Loucy (cell line): ENCODE measurements around the gene LINGO1.

Experiments
- H2AFZ ChIP-seq: fragments of 200-600 bp; sonication (generic); 2 replicates; pipeline ENCODE4 v1.6.0; 2016; ENCODE audit warnings: antibody characterized with exemption, mild to moderate bottlenecking, low read length, moderate library complexity
- H3F3A ChIP-seq: fragments of 200-600 bp; 2 replicates; pipeline ENCODE4 v1.6.0; 2016; ENCODE audit warnings: antibody characterized with exemption, low read depth, mild to moderate bottlenecking
- H3K27me3 ChIP-seq: fragments of 200-600 bp; sonication (generic); 2 replicates; pipeline ENCODE4 v1.6.1; 2014; ENCODE audit warnings: low read length, mild to moderate bottlenecking; ENCODE audit not compliant: insufficient read depth, poor library complexity, severe bottlenecking
- H3K36me3 ChIP-seq: fragments of 200-600 bp; sonication (generic); 2 replicates; pipeline ENCODE4 v1.6.1; 2016; ENCODE audit warnings: low read length; ENCODE audit not compliant: insufficient read depth
- H3K4me1 ChIP-seq: fragments of 200-600 bp; sonication (generic); 2 replicates; pipeline ENCODE4 v1.5.1; 2014; ENCODE audit warnings: low read length, mild to moderate bottlenecking; ENCODE audit not compliant: insufficient read depth, poor library complexity, severe bottlenecking
- H3K4me2 ChIP-seq: fragments of 200-600 bp; sonication (generic); 2 replicates; pipeline ENCODE4 v1.6.0; 2014; ENCODE audit warnings: antibody characterized with exemption, low read length, low read depth, mild to moderate bottlenecking; ENCODE audit not compliant: poor library complexity, severe bottlenecking
- H3K4me3 ChIP-seq: fragments of 200-600 bp; sonication (generic); 2 replicates; pipeline ENCODE4 v1.5.1; 2014; ENCODE audit warnings: low read length, mild to moderate bottlenecking, mixed read lengths; ENCODE audit not compliant: poor library complexity, severe bottlenecking
- H3K79me2 ChIP-seq: fragments of 200-600 bp; sonication (generic); 2 replicates; pipeline ENCODE4 v1.6.1; 2014; ENCODE audit warnings: low read length; ENCODE audit not compliant: insufficient read depth
- H3K9ac ChIP-seq: fragments of 200-600 bp; sonication (generic); 2 replicates; pipeline ENCODE4 v1.6.0; 2014; ENCODE audit warnings: mild to moderate bottlenecking, low read depth, low read length, moderate library complexity; ENCODE audit not compliant: poor library complexity, severe bottlenecking
- H3K9me2 ChIP-seq: fragments of 200-600 bp; sonication (generic); replicated peaks from 2 replicates; pipeline ENCODE4 v1.6.1; 2016; ENCODE audit warnings: low read depth, low read length, mixed read lengths
- H3K9me3 ChIP-seq: fragments of 200-600 bp; sonication (generic); 2 replicates; pipeline ENCODE4 v1.6.1; 2014; ENCODE audit warnings: mild to moderate bottlenecking, antibody characterized with exemption, low read length, low read depth; ENCODE audit not compliant: insufficient read depth
- H4K20me1 ChIP-seq: fragments of 200-600 bp; sonication (generic); 2 replicates; pipeline ENCODE4 v1.6.0; 2014; ENCODE audit warnings: antibody characterized with exemption, low read length, mild to moderate bottlenecking; ENCODE audit not compliant: insufficient read depth, poor library complexity, severe bottlenecking
- EZH2phosphoT487 ChIP-seq: fragments of 200-600 bp; IDR thresholded peaks from 2 replicates; pipeline ENCODE4 v1.6.1; 2018; ENCODE audit warnings: antibody characterized with exemption, mild to moderate bottlenecking, moderate library complexity, borderline replicate concordance
- TF ChIP-seq, protein P1 (sequence below): fragments of 200-600 bp; sonication (generic); conservative IDR thresholded peaks from 2 replicates; pipeline ENCODE4 v1.5.1; 2014; ENCODE audit warnings: mild to moderate bottlenecking, antibody characterized with exemption, low read length

The LINGO1 gene

DNA sequence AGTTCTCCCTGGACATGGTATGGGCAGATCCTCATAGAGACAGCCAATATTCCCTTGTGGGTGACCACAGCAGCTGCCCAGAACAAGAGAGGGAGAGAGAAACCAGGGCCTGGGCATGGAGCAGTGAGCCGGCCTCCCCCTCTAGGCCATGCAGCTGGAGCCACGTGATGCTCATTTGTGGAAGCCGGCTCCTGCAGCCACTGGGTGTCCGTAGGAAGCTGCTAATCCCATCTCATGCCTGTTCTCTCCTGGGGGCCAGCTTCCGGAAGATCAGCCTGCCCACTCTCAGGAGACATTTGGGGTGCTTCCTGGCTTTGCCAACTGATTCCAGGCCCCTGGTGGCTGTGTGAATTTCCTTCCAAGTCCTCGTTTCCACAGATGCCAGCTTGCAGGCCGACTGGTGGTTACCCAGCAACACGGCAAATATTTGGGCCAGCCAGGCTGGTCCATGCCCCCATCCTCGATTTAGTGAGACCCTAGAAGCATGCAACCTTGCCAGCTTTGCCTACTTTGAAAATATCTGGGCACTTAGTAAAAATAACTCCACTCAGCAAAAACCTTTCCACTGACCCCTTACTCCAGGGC lies 55.3 kb downstream of the LINGO1 start:
- no peak overlapping the region for H3K4me3 ChIP-seq
- no peaks in the 10 kb centered on the region for H3K4me1 ChIP-seq
- H3K9me2 ChIP-seq, result no peaks in the 10 kb centered on the region
- no peaks in the 10 kb centered on the region for H3F3A ChIP-seq
- H3K36me3 ChIP-seq, result no peaks in the 10 kb centered on the region
- no peak overlapping the region for H3K9ac ChIP-seq
- H3K79me2 ChIP-seq, result no peaks in the 10 kb centered on the region
- no peaks in the 10 kb centered on the region for H4K20me1 ChIP-seq
- no peak overlapping the region for H3K4me2 ChIP-seq
- no peaks in the 10 kb centered on the region for H3K27me3 ChIP-seq
- TF ChIP-seq EZH2phosphoT487, result no peak
- TF ChIP-seq, protein P1, sequence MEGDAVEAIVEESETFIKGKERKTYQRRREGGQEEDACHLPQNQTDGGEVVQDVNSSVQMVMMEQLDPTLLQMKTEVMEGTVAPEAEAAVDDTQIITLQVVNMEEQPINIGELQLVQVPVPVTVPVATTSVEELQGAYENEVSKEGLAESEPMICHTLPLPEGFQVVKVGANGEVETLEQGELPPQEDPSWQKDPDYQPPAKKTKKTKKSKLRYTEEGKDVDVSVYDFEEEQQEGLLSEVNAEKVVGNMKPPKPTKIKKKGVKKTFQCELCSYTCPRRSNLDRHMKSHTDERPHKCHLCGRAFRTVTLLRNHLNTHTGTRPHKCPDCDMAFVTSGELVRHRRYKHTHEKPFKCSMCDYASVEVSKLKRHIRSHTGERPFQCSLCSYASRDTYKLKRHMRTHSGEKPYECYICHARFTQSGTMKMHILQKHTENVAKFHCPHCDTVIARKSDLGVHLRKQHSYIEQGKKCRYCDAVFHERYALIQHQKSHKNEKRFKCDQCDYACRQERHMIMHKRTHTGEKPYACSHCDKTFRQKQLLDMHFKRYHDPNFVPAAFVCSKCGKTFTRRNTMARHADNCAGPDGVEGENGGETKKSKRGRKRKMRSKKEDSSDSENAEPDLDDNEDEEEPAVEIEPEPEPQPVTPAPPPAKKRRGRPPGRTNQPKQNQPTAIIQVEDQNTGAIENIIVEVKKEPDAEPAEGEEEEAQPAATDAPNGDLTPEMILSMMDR, result no peak
- no peaks in the 10 kb centered on the region for H3K9me3 ChIP-seq
- H2AFZ ChIP-seq, result no peak overlapping the region

DNA sequence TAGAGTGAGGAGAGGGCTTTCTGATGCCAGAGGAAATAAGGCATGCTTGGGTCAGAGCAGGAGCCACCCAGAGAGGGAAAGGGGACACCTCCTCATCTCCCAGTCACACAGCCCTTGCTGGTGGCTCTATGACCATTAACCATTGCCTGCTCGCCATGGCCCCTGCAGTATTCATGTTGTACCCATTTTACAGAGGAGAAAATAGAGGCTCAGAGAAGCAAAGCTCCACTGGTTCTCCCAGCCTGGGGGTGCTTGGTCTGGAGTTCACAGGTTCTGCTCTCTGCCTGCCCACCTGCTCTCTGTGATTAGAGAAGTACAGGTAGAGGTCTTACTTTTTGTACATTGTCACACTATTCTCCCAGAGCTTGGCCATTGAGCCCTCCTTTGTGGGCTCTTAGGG lies 56.2 kb downstream of the LINGO1 start:
- H3K4me3 ChIP-seq, result no peak overlapping the region
- no peaks in the 10 kb centered on the region for H3K9me3 ChIP-seq
- TF ChIP-seq EZH2phosphoT487, result no peak
- TF ChIP-seq, protein P1, result no peak
- H3K9me2 ChIP-seq, result no peaks in the 10 kb centered on the region
- no peaks in the 10 kb centered on the region for H3F3A ChIP-seq
- no peaks in the 10 kb centered on the region for H4K20me1 ChIP-seq
- no peaks in the 10 kb centered on the region for H3K79me2 ChIP-seq
- H3K4me2 ChIP-seq, result no peak overlapping the region
- H2AFZ ChIP-seq, result no peak overlapping the region
- no peak overlapping the region for H3K9ac ChIP-seq
- no peaks in the 10 kb centered on the region for H3K36me3 ChIP-seq
- H3K4me1 ChIP-seq, result no peaks in the 10 kb centered on the region
- no peaks in the 10 kb centered on the region for H3K27me3 ChIP-seq

DNA sequence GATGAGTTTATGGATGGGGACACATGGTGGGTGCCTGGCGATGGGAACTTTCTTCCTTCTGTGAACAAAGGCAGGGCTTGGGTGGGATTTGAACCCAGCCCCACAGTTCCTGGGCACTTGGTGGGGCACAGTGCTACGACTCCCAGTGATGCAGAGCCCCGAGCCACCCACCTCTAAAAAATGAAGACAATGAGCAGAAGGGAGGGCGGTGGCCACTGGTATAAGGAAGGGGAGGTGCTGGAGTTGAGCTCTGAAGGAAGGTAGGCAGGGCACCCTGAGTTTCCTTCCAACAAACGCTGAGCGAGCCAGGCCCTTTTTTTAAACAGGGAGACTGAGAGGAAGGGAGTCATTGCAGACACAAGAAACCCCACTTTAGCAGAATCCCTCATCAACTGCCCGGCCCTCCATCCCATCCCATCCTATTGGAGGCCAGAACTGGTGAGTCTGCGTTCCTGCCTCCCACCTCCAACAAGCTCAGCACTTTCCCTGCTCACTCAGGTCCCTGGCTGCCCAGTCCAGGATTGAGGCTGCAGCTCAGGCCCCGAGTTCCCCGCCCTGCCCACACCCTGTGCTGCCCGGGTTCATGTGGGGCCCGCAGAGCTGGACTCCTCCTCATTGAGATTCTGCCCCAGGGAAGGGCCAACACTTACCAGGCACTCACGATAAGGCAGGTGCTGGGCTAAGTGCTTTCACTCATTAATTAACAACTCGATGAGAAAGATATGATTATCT lies 57.3 kb downstream of the LINGO1 start:
- Histone ChIP-seq H4K20me1 (no peaks in the 10 kb centered on the region), H3K9me3 (no peaks in the 10 kb centered on the region), H3K4me1 (no peaks in the 10 kb centered on the region), H3K4me3 (no peak overlapping the region), H3K36me3 (no peaks in the 10 kb centered on the region), H3K79me2 (no peaks in the 10 kb centered on the region), H3K9ac (no peak overlapping the region), H2AFZ (no peak overlapping the region), H3K27me3 (no peaks in the 10 kb centered on the region), H3K4me2 (no peak overlapping the region), H3K9me2 (no peaks in the 10 kb centered on the region), H3F3A (no peaks in the 10 kb centered on the region)
- TF ChIP-seq, protein P1, result no peak
- no peak for TF ChIP-seq EZH2phosphoT487
